KOPT-K1 (cell line): ENCODE measurements around the gene ARFGAP2.

ENCODE experiments used
- H3K27ac ChIP-seq: fragments of 200-600 bp; sonication (generic); 2 replicates; pipeline ENCODE4 v1.5.1; 2016; ENCODE audit warnings: antibody characterized with exemption, mild to moderate bottlenecking, low read depth, low read length; ENCODE audit not compliant: poor library complexity, severe bottlenecking
- H3K36me3 ChIP-seq: fragments of 200-600 bp; sonication (generic); 2 replicates; pipeline ENCODE4 v1.5.1; 2017; ENCODE audit warnings: antibody characterized with exemption, mild to moderate bottlenecking, low read length, moderate library complexity; ENCODE audit not compliant: insufficient read depth
- H3K9me3 ChIP-seq: fragments of 200-600 bp; sonication (generic); 2 replicates; pipeline ENCODE4 v1.5.1; 2017; ENCODE audit warnings: antibody characterized with exemption, low read length, mild to moderate bottlenecking; ENCODE audit not compliant: insufficient read depth, poor library complexity, severe bottlenecking

Gene ARFGAP2

DNA sequence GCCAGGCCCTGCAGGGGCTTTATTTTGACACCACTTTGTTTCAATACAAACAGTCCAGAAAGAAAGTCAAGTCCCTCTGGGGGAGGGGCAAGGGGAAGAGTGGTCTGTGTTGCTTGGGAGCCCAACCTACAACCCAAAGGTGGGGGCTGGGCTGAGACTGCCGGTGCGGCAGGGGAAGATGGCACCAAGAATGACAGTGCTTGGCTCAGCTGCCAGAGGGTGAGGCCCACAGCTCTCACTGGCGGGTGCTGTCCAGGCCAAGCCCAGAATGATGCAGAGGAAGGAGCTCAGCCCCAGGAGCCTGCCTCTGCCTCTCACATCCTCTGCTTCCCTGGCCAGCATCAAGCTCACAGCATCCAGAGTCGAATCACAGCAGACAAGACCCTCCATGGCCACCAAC lies 12.4 kb downstream of the ARFGAP2 start:
- peaks cover 94% of the 10 kb centered on the region for H3K36me3 ChIP-seq
- no peak overlapping the region for H3K27ac ChIP-seq
- H3K9me3 ChIP-seq: no peaks in the 10 kb centered on the region

DNA sequence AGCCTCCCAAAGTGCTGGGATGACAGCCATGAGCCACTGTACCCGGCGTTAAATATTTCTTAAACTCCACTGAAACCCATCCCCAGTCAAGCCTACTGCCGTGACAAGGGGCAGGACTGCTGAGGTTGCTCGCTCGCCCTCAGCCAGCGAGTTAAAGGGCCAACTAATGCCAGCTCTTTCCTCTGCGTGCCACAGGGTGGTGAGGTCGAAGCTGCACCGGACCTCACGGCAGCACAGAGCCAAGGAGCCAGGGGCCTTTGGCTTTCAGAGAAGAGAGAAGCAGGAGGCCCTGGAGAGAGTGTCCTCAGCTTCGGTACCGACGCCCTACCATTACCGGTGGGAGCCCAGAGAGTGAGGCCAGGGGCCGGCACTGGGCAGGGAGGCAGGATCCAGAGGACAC lies 12.8 kb downstream of the ARFGAP2 start:
- Histone ChIP-seq H3K9me3 (no peaks in the 10 kb centered on the region), H3K27ac (no peak overlapping the region), H3K36me3 (peaks cover 89% of the 10 kb centered on the region)

DNA sequence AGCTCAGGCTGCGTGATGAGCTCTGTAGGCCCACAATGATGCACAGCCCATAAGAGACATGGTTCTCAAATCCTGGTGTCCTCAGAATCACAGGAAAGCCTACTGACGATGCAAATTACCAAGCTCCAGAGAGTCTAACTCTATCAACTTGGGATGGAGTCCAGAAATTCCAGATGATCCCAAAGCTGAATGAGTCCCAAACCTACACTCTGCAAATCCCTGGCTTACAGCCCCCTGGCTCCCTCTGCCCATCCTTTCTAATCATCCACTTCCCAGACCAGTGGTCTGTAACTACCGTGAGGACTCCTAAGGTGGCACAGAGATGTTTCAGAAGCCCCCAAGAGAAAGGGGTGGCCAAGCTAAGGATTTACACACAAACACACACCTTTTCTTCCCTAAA lies 13.5 kb downstream of the ARFGAP2 start:
- no peaks in the 10 kb centered on the region for H3K9me3 ChIP-seq
- peaks cover 82% of the 10 kb centered on the region for H3K36me3 ChIP-seq
- H3K27ac ChIP-seq: no peak overlapping the region

DNA sequence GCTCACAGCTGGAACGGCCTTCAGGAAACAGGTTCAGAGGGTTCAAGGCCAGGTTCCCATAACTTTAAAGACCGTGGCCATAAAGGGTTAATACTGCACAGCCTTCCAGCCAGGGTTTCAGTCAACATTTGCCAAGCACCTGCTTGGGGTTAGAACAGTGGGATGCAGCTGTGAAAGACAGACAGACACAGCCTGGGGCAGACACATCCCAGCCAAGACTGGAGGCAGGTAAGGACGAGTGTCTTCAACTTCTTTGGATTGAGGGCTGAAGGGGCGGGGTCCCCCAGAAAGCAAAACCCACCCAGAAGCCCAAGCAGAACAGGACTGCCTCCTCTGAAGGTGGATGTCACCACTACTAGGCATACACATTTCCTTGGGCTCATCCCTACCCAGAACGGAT lies 14.3 kb downstream of the ARFGAP2 start:
- Histone ChIP-seq H3K36me3 (peaks cover 75% of the 10 kb centered on the region), H3K9me3 (no peaks in the 10 kb centered on the region), H3K27ac (no peak overlapping the region)

DNA sequence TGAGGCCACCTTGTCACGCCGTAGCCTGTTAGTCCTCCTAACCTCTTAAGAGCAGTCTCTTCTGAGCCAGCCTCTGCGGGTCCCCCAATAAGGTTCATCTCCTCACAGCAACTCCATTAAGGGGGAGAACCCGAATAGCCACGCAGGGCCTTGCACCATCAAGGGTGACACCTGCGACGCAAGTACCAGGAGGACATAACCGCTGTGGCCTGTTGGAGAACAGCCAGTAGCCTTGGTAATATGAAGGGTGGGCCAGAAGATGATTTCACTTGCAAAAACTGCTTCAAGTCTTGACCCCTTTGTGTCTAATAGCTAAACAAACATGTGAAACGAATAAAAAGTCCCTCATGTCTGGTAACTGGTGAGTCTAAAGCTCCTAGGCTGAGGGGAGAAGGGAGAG lies 14.8 kb downstream of the ARFGAP2 start:
- Histone ChIP-seq H3K27ac (no peak overlapping the region), H3K9me3 (no peaks in the 10 kb centered on the region), H3K36me3 (peaks cover 69% of the 10 kb centered on the region)

DNA sequence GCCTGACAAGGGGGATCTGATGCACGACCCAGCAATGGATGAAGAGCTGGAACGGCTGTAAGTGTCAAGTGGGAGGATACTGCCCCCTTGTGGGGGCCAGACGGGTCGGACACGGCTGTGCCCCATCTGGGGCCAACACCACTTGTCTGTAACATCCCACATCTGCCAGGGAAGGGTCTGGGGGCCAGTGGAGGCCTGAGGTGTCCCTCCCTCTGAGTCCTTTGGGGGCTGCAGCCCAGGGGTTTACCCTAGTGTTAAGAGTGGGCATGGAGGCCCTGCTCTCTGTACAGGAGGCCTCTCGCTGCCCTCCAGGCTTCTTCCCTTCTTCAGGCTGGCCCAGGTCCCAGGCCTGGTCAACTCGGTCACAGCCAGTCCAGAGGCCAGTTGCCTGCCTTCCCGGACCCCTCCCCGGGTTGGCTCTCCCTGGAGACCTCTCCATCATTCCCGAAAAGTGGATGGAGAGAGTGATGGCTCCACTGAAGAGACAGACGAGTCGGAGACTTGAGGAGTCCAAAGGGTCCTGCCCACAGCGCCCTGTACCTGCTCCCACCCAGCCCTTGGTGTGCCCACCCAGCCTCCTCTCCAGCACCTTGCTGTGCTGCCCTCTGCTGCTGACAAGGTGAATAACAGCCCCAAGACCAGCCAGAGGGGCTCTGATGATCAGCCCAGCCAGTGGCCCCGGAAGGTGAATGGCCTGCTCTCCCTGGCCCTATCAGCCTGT lies 15.4 kb downstream of the ARFGAP2 start:
- H3K27ac ChIP-seq: no peak overlapping the region
- H3K36me3 ChIP-seq: peaks cover 63% of the 10 kb centered on the region
- no peaks in the 10 kb centered on the region for H3K9me3 ChIP-seq

GRCh38 chr11:47160753-47161133 lies 15.9 kb downstream of the ARFGAP2 start:
- H3K27ac ChIP-seq: no peak overlapping the region
- peaks cover 58% of the 10 kb centered on the region for H3K36me3 ChIP-seq
- H3K9me3 ChIP-seq: no peaks in the 10 kb centered on the region

DNA sequence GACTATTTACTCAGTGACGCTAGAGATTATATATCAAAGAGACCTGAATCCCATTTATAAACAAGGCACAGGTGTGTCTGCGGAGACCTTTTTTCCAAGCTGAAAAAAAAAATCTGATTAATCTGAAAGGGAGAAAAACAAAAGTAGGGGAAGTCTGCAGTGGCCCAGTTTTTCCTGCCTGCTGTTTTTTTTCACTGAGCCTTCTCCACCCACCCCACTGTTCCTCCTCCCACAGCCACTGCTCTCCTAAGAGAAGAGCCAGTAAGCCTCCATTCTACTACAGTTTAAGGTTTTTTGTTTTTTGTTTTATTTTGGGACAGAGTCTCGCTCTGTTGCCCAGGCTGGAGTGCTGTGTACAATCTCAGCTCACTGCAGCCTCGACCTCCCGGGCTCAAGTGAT lies 18.4 kb downstream of the ARFGAP2 start:
- Histone ChIP-seq H3K27ac (no peak overlapping the region), H3K36me3 (peaks cover 33% of the 10 kb centered on the region), H3K9me3 (no peaks in the 10 kb centered on the region)

- Histone ChIP-seq H3K27ac (no peak overlapping the region), H3K36me3 (peaks cover 29% of the 10 kb centered on the region; the same call in 1 of the 2 replicates), H3K9me3 (no peaks in the 10 kb centered on the region)
Observed at GRCh38 chr11:47157805-47158204, 18.9 kb downstream of the ARFGAP2 start.

GRCh38 chr11:47156951-47157350 lies 19.7 kb downstream of the ARFGAP2 start:
- H3K27ac ChIP-seq: no peak overlapping the region
- H3K36me3 ChIP-seq: peaks cover 21% of the 10 kb centered on the region; the same call in 1 of the 2 replicates

DNA sequence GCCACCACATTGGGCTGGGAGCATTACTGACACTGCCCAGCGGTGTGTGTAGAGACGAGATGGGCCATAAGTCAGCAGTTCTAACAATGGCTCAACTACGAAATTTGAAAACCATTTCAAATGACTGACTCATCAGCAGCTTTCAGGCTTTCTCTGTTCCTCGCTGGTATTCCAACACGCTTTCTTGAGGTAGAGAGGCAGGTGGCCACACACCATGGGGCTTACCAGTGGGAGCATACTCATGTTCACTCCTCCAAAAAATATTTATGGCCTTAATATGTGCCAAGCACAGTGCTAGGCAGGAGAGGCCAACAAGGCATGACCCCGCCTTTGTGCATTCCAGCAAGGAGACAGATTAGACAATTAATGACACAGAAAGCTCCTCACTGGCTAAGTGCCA lies 20.3 kb downstream of the ARFGAP2 start:
- Histone ChIP-seq H3K9me3 (no peaks in the 10 kb centered on the region), H3K27ac (no peak overlapping the region), H3K36me3 (peaks cover 15% of the 10 kb centered on the region; the same call in 1 of the 2 replicates)

More at GRCh38 chr11:47156951-47157350, 19.7 kb downstream of the ARFGAP2 start:
- H3K9me3 ChIP-seq: no peaks in the 10 kb centered on the region

- peak overlapping the region; percentile 56 for H3K27ac ChIP-seq
- no peaks in the 10 kb centered on the region for H3K9me3 ChIP-seq
- H3K36me3 ChIP-seq: peaks cover 10% of the 10 kb centered on the region; the same call in 1 of the 2 replicates
Observed at GRCh38 chr11:47155879-47156278, 20.8 kb downstream of the ARFGAP2 start.

- peaks cover 2% of the 10 kb centered on the region; the same call in 1 of the 2 replicates for H3K36me3 ChIP-seq
- no peaks in the 10 kb centered on the region for H3K9me3 ChIP-seq
- peak overlapping the region; percentile 56 for H3K27ac ChIP-seq
Observed at GRCh38 chr11:47154616-47155570, 21.8 kb downstream of the ARFGAP2 start.

GRCh38 chr11:47152953-47153950 lies 23.4 kb downstream of the ARFGAP2 start:
- H3K36me3 ChIP-seq: no peaks in the 10 kb centered on the region; the same call in 1 of the 2 replicates
- no peaks in the 10 kb centered on the region for H3K9me3 ChIP-seq
- H3K27ac ChIP-seq: peak overlapping the region; percentile 56
